HL-60/S4 treated with retinoic acid at 250 ng/mL for 4 days and 3 days (cell line): Measurements from ENCODE around the gene EVA1C.
"Not testable (repeated sequence)": the region's sequence is repeated elsewhere in the genome, so short reads cannot be mapped to it uniquely, and the experiment has no call there.

ENCODE experiments used
- in situ Hi-C: fragments of 300-500 bp; cut with MboI; formaldehyde crosslinking; loops from 2 replicates; pipeline ENCODE4 v1.7.0; 2022; ENCODE audit warnings: low sequenced_read_pairs

Gene EVA1C

DNA sequence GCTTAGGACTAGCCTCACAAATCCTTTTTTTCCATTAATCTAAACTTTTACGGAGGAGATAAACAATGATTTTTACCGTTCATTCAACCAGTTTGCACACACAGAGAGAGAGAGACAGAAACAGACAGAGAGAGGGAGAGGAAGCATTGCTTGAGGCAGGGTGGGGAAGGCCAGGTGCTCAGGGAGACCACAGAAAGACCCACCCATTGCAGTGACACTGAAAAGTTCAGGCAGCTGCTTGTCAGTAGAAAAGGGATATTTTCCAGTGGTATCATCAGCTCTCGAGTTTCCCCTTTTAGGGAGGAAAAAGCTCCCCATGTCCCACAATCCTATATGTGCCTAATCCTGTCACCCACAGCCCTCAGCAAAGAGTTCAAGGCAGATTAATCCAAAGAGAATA lies 145.6 kb downstream of the EVA1C start:
- in situ Hi-C loops, result no loop called here

GRCh38 chr21:32559006-32559610 lies 146.6 kb downstream of the EVA1C start:
- in situ Hi-C loops, result no loop called here

- in situ Hi-C loops, result no loop called here
Observed at GRCh38 chr21:32560896-32561295, 148.4 kb downstream of the EVA1C start.

GRCh38 chr21:32561476-32561875 lies 149.0 kb downstream of the EVA1C start:
- in situ Hi-C loops, result not testable (repeated sequence)

DNA sequence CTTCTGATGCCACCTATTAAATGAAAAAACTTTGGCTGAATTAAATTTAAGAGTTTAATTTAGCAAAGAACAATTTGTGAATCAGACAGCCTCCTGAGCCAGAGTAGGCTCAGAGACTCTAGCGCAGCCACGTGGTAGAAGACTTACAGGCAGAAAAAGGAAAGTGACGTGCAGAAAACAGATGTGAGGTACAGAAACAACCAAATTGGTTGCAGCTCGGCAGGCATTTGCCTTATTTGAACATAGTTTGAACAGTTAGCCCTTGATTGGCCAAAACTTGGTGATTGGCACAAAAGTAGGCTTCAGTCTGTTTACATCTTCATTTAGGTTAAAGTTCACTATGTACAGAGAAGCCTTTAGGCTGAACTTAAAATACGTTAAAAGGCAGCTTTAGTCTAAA lies 149.9 kb downstream of the EVA1C start:
- in situ Hi-C loops, result no loop called here

- in situ Hi-C loops, result no loop called here
Observed at GRCh38 chr21:32562915-32563314, 150.4 kb downstream of the EVA1C start.
